Measurements from ENCODE around the gene TASOR.
A peak's percentile ranks its signal among the peaks of the same experiment; 100 is the strongest.
"Not testable (repeated sequence)": the region's sequence is repeated elsewhere in the genome, so short reads cannot be mapped to it uniquely, and the experiment has no call there.

The TASOR gene

GRCh38 chr3:56683122-56683817 lies at the start of gene TASOR:
Gene TASOR (minus strand): TSS chr3:56683265. CDS start chr3:56683006, 259 bp downstream.
- DNase-seq: peak; percentile 54

DNA sequence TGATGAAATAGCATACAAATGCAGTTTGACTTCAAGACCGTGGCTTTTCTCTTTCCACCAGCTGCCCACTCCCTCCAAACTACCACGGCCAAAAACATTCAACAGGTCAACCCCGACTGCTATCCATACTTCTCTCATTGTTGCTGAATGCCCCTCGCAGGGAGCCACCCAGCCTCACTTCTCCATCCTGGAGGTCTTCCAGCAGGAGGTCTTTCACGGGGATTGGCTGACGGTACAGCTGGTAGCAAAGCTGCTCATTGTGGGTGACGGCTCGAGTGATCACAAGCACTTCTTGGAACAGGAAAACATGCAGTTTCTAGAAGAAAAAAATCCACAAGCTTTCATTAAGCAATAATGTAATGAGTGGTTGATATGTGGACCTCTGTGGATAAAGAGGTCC lies 49.0 kb upstream of the TASOR start:
- DNase-seq: no peak

DNA sequence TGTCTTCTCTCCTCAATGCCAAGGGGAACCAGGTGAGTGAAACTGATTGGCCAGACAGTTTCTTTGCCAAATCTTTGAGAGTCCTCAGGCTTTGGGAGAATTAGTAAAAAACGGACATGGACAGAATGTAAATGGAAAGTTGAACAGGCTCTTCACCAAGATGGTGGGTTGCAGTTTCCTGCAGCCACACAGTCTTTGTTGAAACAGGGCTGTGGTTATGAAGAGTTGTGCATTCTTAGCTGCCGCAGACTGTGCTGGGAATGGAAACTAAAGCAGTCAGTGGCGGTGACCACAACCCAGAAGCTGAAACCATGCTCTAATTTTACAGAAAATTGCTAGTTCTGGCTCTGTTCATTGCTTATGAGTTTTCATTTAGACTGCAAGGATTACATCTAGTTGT lies 42.1 kb upstream of the TASOR start:
- no peak for DNase-seq

GRCh38 chr3:56724676-56725075 lies 41.6 kb upstream of the TASOR start:
- DNase-seq: no peak

DNA sequence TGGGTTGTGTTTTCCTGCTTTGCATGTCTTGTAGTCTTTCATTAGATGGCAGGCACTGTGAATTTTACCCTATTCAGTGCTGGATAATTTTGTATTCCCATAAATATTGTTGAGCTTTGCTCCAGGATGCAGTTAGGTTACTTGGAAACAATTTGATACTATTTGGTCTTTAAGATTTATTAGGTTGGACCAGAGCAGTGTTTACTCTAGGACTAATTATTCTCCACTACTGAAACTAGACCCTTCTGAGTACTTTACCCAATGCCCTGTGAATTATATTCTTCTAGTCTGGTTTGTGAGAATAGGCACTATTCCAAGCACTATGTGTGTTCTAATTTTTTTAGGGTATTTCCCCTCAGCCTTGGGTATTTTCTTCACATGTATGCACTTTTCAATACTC lies 37.8 kb upstream of the TASOR start:
- DNase-seq: no peak

DNA sequence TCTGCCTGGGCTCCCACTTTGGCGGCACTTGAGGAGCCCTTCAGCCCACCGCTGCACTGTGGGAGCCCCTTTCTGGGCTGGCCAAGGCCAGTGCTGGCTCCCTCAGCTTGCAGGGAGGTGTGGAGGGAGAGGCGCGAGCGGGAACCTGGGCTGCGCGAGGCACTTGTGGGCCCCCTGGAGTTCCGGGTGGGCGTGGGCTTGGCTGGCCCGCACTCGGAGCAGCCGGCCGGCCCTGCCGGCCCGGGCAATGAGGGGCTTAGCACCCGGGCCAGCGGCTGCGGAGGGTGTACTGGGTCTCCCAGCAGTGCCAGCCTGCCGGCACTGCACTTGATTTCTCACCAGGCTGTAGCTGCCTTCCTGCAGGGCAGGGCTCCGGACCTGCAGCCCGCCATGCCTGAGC lies 35.7 kb upstream of the TASOR start:
- DNase-seq: not testable (repeated sequence)

DNA sequence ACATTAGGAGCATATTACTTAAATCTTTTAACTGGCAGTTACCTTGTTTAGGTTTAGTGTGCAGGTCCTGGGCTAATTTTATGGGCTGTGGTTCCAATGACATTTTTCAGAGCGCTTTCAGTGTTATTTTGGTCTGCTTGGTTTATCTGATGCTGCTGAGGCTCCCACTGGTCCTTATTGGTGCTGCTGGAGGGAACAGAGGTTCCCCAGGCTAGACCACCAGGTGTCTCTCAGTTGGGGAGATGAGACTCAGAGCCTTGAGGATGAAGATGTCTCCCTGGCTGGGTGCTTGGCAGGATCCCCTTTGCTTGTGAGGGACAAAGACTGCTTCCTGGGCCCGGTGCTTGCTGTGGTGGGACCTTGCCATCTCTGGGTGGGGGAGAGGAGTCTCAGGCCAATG lies 28.3 kb upstream of the TASOR start:
- no peak for DNase-seq

DNA sequence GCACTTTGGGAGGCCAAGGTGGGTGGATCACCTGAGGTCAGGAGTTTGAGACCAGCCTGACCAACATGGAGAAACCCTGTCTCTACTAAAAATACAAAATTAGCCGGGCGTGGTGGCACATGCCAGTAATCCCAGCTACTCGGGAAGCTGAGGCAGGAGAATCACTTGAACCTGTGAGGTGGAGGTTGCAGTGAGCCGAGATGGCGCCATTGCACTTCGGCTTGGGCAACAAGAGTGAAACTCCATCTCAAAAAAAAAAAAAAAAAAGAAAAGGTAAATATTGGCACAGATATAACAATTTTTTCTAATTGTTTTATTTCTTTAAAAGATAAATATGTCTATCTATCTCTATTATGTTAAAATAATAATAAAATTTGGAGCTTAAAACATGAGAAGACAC lies 24.3 kb upstream of the TASOR start:
- DNase-seq: not testable (repeated sequence)

- DNase-seq: no peak
Measured at GRCh38 chr3:56706629-56707028, 23.6 kb upstream of the TASOR start.

DNA sequence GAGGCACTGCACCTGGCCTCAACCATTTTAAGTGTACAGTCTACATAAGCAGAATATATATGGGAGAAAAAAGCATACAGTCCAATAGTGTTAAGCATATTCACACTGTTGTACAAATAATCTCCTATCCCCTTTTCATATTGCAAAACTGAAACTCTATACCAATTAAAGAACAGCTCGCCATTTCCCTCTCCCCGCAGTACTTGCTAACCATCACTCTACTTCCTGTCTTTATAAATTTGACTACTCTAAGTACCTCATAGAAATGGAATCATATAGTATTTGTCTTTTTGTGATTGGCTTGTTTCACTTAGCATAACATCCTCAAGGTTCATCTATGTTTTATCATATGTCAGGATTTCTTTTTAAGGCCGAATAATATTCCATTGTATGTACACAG lies 21.6 kb upstream of the TASOR start:
- DNase-seq: no peak

- peak; percentile 10 for DNase-seq
Measured at GRCh38 chr3:56702490-56703315, 19.6 kb upstream of the TASOR start.

DNA sequence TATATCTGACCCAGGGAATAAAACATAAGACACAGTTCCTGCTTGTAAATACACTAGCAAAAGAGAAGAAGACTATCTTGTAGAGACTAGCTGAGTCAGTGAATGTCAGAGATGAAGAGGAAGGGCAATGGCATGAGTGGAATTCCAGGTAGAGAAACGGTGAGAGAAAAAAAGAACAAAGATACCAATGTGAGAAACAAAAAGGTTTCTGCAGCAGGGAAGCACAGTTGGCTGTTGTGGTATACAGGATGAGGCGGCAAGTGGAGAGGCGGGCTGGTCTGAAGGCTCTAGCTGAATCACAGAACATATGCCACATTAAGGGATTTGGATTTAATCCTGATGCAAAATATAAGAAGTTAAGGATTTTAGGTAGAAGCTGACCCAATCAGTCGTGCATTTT lies 17.1 kb upstream of the TASOR start:
- DNase-seq: no peak

DNA sequence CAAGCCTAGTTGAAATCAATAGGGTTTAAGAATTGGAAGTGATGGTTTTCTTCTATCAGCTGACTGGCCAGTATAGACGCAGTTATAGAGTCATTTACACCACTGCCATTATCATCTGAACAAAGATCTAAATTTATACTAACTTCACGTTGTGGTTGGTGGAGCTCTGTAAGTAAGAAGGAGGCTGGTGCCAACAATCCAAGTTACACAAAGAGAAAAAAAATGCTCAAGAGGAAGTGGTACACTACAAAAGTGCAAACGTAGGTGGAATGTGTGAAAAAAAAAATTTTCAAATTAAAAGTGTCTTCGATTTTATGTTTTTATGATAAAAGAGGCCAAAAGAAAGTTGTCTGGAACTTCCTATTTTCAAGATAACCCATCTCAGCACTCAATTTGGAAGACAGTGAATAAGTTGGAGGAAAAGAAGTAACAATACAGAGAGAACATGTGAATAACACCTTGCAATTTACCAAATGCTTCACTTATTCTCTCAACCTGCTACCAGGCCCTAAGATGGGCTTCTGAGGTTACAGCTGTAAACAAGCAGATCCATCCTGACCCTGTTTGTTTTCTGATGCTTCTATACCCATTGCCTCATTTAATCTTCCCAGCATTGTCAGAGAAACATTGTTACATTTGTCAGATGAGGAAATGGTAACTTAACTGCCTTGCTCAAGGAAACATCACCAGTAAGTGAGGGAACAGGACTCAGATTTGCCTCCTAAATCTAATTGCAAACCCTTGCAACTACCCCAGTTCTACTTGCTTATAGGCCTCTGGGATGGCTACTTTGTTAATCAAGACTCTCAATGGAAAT lies 12.0 kb upstream of the TASOR start:
- no peak for DNase-seq

DNA sequence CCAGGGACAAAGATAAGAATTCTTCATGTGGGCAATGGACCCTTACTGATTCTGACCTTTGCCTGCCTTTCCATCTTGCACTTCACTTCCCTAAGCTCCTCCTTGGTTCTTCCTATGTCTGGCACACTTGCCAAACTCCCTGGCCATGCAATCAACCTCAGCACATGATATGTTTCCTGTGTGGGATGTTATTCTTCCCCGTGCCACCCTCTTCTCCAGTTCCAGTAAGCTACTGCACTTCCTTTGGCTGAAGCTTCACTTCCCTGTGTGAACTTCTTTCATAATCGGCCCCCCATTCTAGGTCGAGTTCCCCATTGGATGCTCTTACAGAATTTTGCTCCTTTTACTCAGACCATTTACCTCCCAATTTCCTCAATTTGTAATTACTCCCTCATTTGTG lies 10.7 kb upstream of the TASOR start:
- no peak for DNase-seq

DNA sequence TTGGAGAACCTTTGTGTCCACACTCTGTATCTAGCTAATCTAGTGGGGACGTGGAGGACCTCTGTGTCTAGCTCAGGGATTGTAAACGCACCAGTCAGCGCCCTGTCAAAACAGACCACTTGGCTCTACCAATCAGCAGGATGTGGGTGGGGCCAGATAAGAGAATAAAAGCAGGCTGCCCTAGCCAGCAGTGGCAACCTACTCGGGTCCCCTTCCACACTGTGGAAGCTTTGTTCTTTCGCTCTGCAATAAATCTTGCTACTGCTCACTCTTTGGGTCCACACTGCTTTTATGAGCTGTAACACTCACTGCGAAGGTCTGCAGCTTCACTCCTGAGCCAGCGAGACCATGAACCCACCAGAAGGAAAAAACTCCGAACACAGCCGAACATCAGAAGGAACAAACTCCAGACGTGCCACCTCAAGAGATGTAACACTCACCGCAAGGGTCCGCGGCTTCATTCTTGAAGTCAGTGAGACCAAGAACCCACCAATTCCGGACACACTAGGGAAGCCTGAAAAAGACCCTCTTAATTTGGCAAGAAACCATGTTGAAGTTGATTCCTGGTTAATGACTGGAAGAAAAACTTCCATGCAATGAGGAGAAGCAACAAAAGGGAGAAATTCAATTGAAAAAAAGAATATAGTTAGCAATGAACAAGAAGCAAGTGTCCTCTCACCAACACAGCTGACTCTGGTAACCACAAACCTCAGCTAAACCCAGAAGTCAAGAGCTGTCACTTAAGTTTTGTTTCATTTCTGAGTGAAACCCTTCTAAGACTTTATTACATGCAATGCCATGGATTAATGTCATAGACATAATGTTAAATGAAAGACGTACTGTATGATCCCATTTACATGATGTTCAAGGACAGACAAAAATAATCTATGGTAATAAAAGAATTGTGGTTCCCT lies 9.7 kb upstream of the TASOR start:
- not testable (repeated sequence) for DNase-seq

DNA sequence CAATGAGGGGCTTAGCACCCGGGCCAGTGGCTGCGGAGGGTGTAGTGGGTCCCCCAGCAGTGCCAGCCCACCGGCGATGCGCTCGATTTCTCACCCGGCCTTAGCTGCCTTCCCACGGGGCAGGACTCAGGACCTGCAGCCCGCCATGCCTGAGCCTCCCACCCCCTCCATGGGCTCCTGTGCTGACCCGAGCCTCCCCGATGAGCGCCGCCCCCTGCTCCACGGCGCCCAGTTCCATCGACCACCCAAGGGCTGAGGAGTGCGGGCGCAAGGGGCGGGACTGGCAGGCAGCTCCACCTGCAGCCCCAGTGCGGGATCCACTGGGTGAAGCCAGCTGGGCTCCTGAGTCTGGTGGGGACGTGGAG lies 8.9 kb upstream of the TASOR start:
- not testable (repeated sequence) for DNase-seq

DNA sequence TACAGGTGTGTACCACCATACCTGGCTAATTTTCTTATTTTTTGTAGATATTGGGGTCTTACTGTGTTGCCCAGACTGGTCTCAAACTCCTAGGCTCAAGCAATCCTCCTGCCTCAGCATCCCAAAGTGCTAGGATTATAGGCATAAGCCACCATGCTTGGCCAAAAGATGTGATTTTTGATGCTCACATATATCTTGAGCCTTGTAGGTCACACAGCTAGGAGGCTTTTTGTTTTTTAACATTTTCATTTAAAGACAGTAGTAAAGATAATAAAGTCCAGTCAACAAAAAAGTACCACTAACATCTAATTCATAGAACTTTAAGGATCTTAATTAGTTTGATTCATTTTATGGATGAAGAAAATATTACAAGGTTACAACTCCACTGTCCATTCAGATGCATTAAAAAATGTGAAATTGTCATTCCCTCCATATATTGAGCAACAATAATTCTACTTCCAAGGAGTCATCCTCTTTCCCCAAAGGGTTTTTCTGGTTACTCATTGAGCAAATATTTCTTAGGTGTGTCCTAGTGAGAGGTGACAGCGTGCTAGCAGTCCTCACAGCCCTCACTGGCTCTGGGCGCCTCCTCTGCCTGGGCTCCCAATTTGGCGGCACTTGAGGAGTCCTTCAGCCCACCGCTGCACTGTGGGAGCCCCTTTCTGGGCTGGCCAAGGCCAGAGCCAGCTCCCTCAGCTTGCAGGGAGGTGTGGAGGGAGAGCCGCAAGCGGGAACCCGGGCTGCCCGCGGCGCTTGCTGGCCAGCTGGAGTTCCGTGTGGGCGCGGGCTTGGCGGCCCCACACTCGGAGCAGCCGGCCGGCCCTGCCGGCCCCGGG lies 8.3 kb upstream of the TASOR start:
- no peak for DNase-seq

- DNase-seq: no peak
Measured at GRCh38 chr3:56689303-56689702, 6.2 kb upstream of the TASOR start.

- no peak for DNase-seq
Measured at GRCh38 chr3:56688191-56688590, 5.1 kb upstream of the TASOR start.

DNA sequence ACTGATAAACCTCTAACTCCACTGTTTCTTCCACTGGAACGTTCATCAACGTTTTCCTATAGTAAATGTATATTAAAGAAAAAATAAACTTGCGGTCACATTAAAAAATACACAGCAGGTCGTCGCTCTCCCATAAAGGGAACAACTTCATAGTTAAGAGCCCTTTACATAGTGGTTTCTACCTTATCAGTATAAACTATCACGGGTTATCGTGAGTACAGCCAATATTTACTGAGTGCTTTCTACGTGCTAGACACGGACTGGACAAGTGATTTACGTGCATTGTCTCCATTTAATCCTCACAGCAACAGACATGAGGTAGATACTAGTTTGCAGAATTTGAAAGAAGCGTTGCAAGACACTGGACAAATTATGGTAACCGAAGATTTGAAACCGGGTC lies 964 bp upstream of the TASOR start:
- no peak for DNase-seq

DNA sequence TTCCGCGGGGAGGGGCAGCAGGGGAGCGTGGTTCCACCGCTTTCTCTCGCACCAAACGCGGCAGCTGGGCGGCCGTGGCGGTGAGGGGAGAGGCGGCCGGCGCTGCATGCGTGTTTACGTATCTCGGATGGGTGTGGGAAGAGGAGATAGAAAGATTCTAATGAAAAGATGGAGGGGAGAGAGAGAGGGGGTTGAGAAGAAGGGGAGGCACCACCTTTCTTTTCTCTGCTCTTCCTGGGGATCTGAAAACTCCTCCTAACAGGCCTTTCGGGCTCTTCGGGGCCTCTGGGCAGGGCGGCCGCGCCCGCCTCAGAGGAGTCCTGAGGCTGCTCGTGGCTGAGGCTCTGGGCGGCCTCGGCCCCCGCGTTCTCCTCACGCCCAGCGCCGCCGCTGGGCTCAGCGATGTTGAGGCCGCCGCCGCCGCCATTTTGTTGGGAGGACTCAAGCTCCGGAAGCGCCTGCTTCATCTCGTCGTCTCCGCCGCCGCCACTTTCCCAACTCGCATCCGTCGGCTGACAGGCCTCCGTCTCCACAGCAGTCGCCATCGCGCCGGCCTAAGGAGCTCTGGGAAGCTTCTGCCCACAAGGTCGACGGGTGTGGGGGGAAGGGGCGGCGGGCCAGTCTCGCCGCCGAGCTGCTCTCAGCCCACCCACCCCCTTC lies 473 bp downstream of the TASOR start:
- peak; percentile 37 for DNase-seq

Measured in COR-L47 (cell line).